ENCODE results near the gene WDTC1. TPM values are rescaled to one million over a fixed set of nuclear protein-coding genes. Genes with fewer than 3 reads are reported as not detected.

WDTC1 gene
- total and polyA plus RNA-seq, 9 of the 15 experiments (the other 6 are each of a cell fraction or from before 2014, with no cell fraction given): 0.18 to 32.3 (median 8.8) TPM

DNA sequence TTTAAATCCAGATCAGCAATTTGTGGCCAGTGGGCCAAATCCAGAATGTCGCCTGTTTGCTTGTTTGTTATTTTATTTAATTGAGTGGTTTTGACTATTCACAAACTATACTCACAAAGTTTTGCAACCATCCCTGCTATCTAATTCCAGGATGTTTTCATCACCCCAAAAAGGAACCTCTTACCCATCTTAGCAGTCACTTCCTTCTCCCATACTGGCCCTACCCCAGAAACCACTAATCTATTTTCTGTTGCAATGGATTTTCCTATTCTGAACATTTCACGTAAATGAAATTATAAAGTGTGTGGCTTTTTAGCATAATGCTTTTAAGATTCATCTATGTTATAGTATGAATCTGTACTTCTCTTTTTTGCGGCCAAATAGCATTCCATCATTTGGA, 41.3 kb downstream of the WDTC1 start:
- POLR2A ChIA-PET: no interaction called here
- H2AFZ ChIP-seq (ENCODE audit: low read depth, low read length): no peak overlapping the region
- intact Hi-C loops (cut with micrococcal nuclease) (no loop called here), in situ Hi-C loops (cut with MboI) (no loop called here)
- no peak overlapping the region for H3K4me2 ChIP-seq (ENCODE audit: insufficient read depth, low read length)
- ATAC-seq (no peak), DNase-seq (ENCODE audit: extremely low read depth in 1 of 4, low spot score in 3 of 4) (no peak), FAIRE-seq (no peak)
- WGBS (ENCODE audit: insufficient coverage, low coverage, missing lambda C conversion rate): 42% methylated on average over 3 of the region's 3 CpGs
- 0 out of 2 replicates have a peak, but pooled peaks cover 3% of the 10 kb centered on the region for H3K9me3 ChIP-seq (replicated peaks; ENCODE audit: control insufficient read depth, insufficient read depth, low read depth, low read length)
- no TSS peak for BruUV-seq (replicated peaks)
- H3K27ac ChIP-seq (ENCODE audit: extremely low read depth, low read depth, low read length): no peak overlapping the region
- no peaks in the 10 kb centered on the region for H3K79me2 ChIP-seq (ENCODE audit: control insufficient read depth, insufficient read depth, low read length)
- no peaks in the 10 kb centered on the region for H3K9me1 ChIP-seq (ENCODE audit: control insufficient read depth, insufficient read depth, low read length)
- H3K27me3 ChIP-seq (ENCODE audit: control insufficient read depth in 2 of 2, insufficient read depth in 2 of 2, low read length in 2 of 2): no peaks in the 10 kb centered on the region
- H3K4me1 ChIP-seq (replicated peaks in 1 of 2; ENCODE audit: control insufficient read depth in 2 of 2, insufficient read depth in 2 of 2, low read length in 2 of 2): no peaks in the 10 kb centered on the region
- H4K20me1 ChIP-seq (replicated peaks; ENCODE audit: control insufficient read depth, insufficient read depth, low read length): no peaks in the 10 kb centered on the region
- CTCF ChIA-PET (ENCODE audit: low intra/inter-chr PET ratio): interaction anchor here (0.6 kb wide), 1 partner anchor 9 kb away, joined by 4 read pairs; no protein-coding TSS in a partner anchor
- no peak overlapping the region for H3K9ac ChIP-seq (ENCODE audit: insufficient read depth in 1 of 2, low read depth in 2 of 2, low read length in 2 of 2)
- H3K36me3 ChIP-seq (ENCODE audit: control insufficient read depth, insufficient read depth, low read length): no peaks in the 10 kb centered on the region
- TF ChIP-seq KLF13 (tag; IDR thresholded peaks at IDR 0.05; ENCODE audit: borderline replicate concordance, low read depth) (no peak), TARDBP (IDR thresholded peaks at IDR 0.05) (no peak), MEF2D (tag; conservative IDR thresholded peaks at IDR 0.05; ENCODE audit: low read depth) (no peak), BCOR (IDR thresholded peaks at IDR 0.05) (no peak), ARNT (IDR thresholded peaks at IDR 0.05) (no peak), DIDO1 (tag; IDR thresholded peaks at IDR 0.05; ENCODE audit: low read depth) (no peak), ZFP36 (IDR thresholded peaks at IDR 0.05; ENCODE audit: low read depth, low read length, partially characterized antibody) (no peak)
- TF ChIP-seq, protein P1, sequence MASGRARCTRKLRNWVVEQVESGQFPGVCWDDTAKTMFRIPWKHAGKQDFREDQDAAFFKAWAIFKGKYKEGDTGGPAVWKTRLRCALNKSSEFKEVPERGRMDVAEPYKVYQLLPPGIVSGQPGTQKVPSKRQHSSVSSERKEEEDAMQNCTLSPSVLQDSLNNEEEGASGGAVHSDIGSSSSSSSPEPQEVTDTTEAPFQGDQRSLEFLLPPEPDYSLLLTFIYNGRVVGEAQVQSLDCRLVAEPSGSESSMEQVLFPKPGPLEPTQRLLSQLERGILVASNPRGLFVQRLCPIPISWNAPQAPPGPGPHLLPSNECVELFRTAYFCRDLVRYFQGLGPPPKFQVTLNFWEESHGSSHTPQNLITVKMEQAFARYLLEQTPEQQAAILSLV (tag; IDR thresholded peaks at IDR 0.05): no peak
- no peak overlapping the region for H3K4me3 ChIP-seq

Data from K562 (cell line).